Common myeloid progenitor, CD34-positive (primary cell): Measurements from ENCODE around the gene ANKRD42.
A peak's percentile ranks its signal among the peaks of the same experiment; 100 is the strongest.

Experiments used
- CTCF ChIA-PET: fragments of 350-600 bp; sonication (Branson Sonifier 250); formaldehyde crosslinking; loops from one replicate; lab custom pipeline; 2021; ENCODE audit warnings: antibody characterized with exemption; lab: Charles Lee
- POLR2A ChIA-PET: fragments of 350-600 bp; sonication (Branson Sonifier 250); formaldehyde crosslinking; loops from one replicate; lab custom pipeline; 2021; ENCODE audit warnings: antibody characterized with exemption; lab: Charles Lee
- DNase-seq, 3 donors: peaks; one replicate each; pipeline versions ENCODE4 v3.0.0 to v3.0.0-alpha.2; 2013
- H3K27ac ChIP-seq, 2 experiments: 1 replicate in 1 of 2; 2 replicates in 1 of 2; pipeline ENCODE4 v1.7.0; 2013; ENCODE audit warnings: inconsistent platforms in 2 of 2, low read length in 2 of 2, mild to moderate bottlenecking in 2 of 2, low read depth in 1 of 2, moderate library complexity in 1 of 2; ENCODE audit not compliant: severe bottlenecking in 2 of 2, insufficient read depth in 1 of 2, poor library complexity in 1 of 2
- H3K27me3 ChIP-seq, 5 experiments: replicated peaks in 2 of 5; 1 replicate in 3 of 5; 2 replicates in 2 of 5; pipeline versions ENCODE4 v1.6.1 to v1.7.0; 2013; ENCODE audit warnings: low read length in 4 of 5, mild to moderate bottlenecking in 2 of 5, moderate library complexity in 2 of 5, inconsistent platforms in 1 of 5; ENCODE audit not compliant: insufficient read depth in 5 of 5, control insufficient read depth in 4 of 5
- H3K36me3 ChIP-seq, 4 experiments: 1 replicate in 2 of 4; 2 replicates in 2 of 4; pipeline versions ENCODE4 v1.6.1 to v1.7.0; 2013; ENCODE audit warnings: low read length in 3 of 4, control low read depth in 1 of 4, mild to moderate bottlenecking in 1 of 4; ENCODE audit not compliant: control insufficient read depth in 4 of 4, insufficient read depth in 4 of 4
- H3K4me1 ChIP-seq, 4 experiments: 1 replicate in 3 of 4; 2 replicates in 1 of 4; pipeline versions ENCODE4 v1.6.1 to v1.7.1; 2013; ENCODE audit warnings: low read length in 3 of 4, mild to moderate bottlenecking in 3 of 4, control low read depth in 1 of 4, inconsistent platforms in 1 of 4, moderate library complexity in 1 of 4; ENCODE audit not compliant: control insufficient read depth in 4 of 4, insufficient read depth in 4 of 4; ENCODE audit errors: control extremely low read depth in 1 of 4
- H3K4me3 ChIP-seq, 7 experiments: 1 replicate in 4 of 7; 2 replicates in 3 of 7; pipeline versions ENCODE4 v1.5.1 to v1.7.0; 2013; ENCODE audit warnings: mild to moderate bottlenecking in 7 of 7, low read length in 6 of 7, moderate library complexity in 6 of 7, inconsistent platforms in 2 of 7, low read depth in 2 of 7, control low read depth in 1 of 7; ENCODE audit not compliant: insufficient read depth in 4 of 7, control insufficient read depth in 1 of 7; ENCODE audit errors: extremely low read depth in 1 of 7
- H3K9me3 ChIP-seq, 5 experiments: 1 replicate in 4 of 5; 2 replicates in 1 of 5; pipeline versions ENCODE4 v1.6.1 to v1.7.1; 2013; ENCODE audit warnings: low read length in 4 of 5, mild to moderate bottlenecking in 2 of 5, inconsistent platforms in 1 of 5, low read depth in 1 of 5, moderate library complexity in 1 of 5; ENCODE audit not compliant: control insufficient read depth in 4 of 5, insufficient read depth in 2 of 5; ENCODE audit errors: control extremely low read depth in 1 of 5
- WGBS: methylation state at CpG from one replicate; pipeline ENCODE4 v1.1.5; 2013; ENCODE audit not compliant: insufficient coverage; 5-methylcytosine and 5-hydroxymethylcytosine counted together

ANKRD42 gene

DNA sequence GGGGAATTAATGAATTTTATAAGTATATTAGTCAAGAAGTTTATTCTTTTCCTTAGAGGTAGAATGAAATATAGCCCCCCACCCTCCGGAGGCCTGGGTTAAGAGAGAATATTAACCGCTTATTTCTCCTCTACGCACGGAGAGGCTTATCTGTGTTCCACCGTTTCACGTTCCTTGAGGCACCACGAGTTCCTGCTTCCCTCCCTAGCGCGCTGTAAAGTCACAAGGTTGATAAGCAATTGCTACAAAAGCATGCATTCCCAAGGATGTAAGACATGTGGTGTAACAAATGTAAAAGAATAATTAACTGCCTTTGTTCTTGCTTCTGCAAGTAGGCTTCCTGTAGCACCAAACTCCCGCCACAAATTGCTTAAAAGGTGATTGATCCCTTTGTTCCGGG, 1.5 kb upstream of the ANKRD42 start:
- ChIA-PET POLR2A (interaction anchor here (0.6 kb wide), 1 partner anchor 35 kb away, joined by 3 read pairs; the partner anchor contains the start of gene PCF11), CTCF (no interaction called here)
- Histone ChIP-seq H3K27ac (peak overlapping the region; percentile 33 to 98), H3K4me3 (peak overlapping the region in 5 of 7 experiments; percentile 93 to 98 (median 96)), H3K9me3 (no peaks in the 10 kb centered on the region), H3K36me3 (peaks cover 0 to 23% (median 10%) of the 10 kb centered on the region in 4 experiments), H3K4me1 (peaks cover 18 to 35% (median 27%) of the 10 kb centered on the region in 4 experiments), H3K27me3 (no peaks in the 10 kb centered on the region)
- DNase-seq = peak in 1 of 3 donors; percentile 14
- WGBS = 69% methylated on average over 9 of the region's 11 CpGs

DNA sequence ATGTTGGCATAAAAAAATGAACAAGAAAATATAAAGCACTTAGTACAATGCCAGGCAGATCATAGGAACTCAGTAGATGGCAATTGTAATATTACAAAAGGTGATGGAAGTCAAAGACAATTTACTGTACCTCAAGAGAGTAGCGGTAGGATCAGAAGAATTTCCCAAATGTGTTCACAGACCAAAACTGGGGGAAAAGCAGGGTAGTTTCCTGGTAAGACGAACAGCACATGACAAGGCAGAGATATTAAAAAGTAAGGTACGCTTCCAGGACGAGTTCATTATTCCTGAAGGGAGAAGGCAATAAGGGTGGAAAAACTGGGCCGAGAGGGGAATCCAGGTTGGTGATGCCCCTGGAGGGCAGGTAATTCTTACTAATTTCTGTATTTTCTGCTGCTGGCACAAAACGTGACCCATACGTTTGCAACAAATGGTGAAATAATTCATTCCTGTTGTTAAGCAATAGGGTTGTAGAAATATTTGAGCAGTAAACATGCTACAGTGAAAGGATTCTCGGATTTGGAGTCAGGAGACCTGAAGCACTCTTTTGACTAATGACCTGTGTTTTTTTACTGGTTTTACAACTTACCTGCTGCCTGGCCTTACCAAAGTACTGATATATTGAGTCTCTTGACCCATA, 786 bp upstream of the ANKRD42 start:
- Histone ChIP-seq H3K4me3 (peak overlapping the region in 6 of 7 experiments; percentile 93 to 98 (median 96)), H3K9me3 (no peaks in the 10 kb centered on the region), H3K4me1 (peaks cover 18 to 35% (median 27%) of the 10 kb centered on the region in 4 experiments), H3K36me3 (peaks cover 0 to 23% (median 8%) of the 10 kb centered on the region in 4 experiments), H3K27me3 (no peaks in the 10 kb centered on the region), H3K27ac (peak overlapping the region; percentile 95 to 98)
- ChIA-PET CTCF (interaction anchor here (0.7 to 2.1 kb wide), 3 partner anchors 28 to 57 kb away, joined by 3 to 7 read pairs (median 4); no protein-coding TSS in a partner anchor), POLR2A (interaction anchor here (1.4 kb wide), 1 partner anchor 291 kb away, joined by 3 read pairs; the partner anchor contains the start of gene DDIAS)
- 25% methylated on average over 8 of the region's 8 CpGs for WGBS
- DNase-seq = no peak

DNA sequence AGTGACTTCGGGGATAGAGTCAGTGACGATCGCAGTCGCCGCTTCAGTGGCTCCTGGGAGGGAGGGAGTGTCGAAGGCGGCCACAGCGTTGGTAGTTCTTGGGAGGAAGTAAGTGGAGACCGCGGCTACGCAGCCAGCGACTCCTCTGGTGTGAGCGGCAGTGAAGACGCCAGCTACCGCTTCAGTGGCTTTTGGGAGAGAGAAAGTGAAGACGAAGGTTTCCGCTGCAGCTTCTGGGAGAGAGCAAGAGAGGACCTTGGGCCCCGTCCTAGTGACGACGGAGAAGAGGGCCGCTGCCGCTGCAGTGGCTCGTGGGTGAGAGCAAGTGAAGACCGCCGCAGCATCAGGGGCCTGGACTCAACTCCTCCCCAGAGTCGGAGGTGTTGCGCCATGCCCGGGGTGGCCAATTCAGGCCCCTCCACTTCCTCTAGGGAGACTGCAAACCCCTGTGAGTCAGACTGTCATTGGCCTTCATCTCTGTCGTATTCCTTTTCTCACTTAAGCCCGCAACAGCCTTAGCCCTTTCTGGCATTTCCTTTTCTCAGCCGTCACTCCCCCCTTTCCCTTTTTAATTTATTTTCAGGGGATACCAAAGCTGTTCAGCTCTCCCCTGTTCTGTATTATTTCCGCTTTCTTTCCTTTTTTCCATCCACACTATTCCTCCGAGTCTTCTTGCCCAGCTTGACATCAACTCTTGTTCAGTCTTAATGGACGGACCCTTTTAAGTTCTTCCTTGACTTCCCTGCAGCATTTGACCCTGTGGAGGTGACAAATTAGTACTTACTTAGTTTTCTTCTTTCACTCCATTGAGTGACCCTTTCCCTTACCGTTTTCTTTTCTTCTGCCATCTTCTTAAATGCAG, 1.0 kb downstream of the ANKRD42 start:
- Histone ChIP-seq H3K4me1 (peaks cover 18 to 35% (median 27%) of the 10 kb centered on the region in 4 experiments), H3K27ac (peak overlapping the region; percentile 95 to 98), H3K27me3 (no peaks in the 10 kb centered on the region), H3K36me3 (peaks cover 3 to 19% (median 10%) of the 10 kb centered on the region in 4 experiments), H3K4me3 (peak overlapping the region; percentile 90 to 98 (median 95)), H3K9me3 (no peaks in the 10 kb centered on the region)
- ChIA-PET POLR2A (interaction anchor here (1.1 to 1.4 kb wide), 4 partner anchors 34 to 293 kb away, joined by 3 to 4 read pairs (median 4); partner anchors contain the start of genes DDIAS and RAB30), CTCF (interaction anchor here (0.6 to 2.1 kb wide), 4 partner anchors 12 to 57 kb away, joined by 3 to 7 read pairs (median 4); no protein-coding TSS in a partner anchor)
- DNase-seq = peak; percentile 82 to 88 (median 83)
- under 1% methylated on average over 29 of the region's 35 CpGs for WGBS

DNA sequence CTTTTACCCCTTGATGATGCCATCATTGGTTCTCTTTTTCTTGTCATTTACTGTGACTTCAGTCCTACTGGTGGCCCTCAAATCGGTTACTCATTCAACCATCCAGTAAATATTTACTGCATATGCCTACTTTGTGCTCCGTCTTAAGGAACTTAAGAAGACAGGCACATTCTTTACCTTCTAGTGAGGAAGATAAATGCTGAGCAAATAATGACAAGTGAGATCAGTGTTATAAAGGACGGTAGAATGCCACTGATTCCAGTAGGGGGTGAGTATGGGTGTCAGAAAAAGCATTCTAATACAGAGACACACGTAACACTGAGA, 1.6 kb downstream of the ANKRD42 start:
- ChIA-PET CTCF (interaction anchor here (1.3 to 2.1 kb wide), 3 partner anchors 12 to 55 kb away, joined by 3 to 7 read pairs (median 4); no protein-coding TSS in a partner anchor), POLR2A (interaction anchor here (1.1 kb wide), 1 partner anchor 39 kb away, joined by 4 read pairs; no protein-coding TSS in a partner anchor)
- no peaks in the 10 kb centered on the region for H3K9me3 ChIP-seq
- peak overlapping the region in 1 of 2 experiments; percentile 98 for H3K27ac ChIP-seq
- H3K36me3 ChIP-seq = peaks cover 3 to 15% (median 10%) of the 10 kb centered on the region in 4 experiments
- 80% methylated on average over 1 of the region's 4 CpGs for WGBS
- peak overlapping the region in 6 of 7 experiments; percentile 93 to 98 (median 96) for H3K4me3 ChIP-seq
- no peaks in the 10 kb centered on the region for H3K27me3 ChIP-seq
- peaks cover 18 to 35% (median 27%) of the 10 kb centered on the region in 4 experiments for H3K4me1 ChIP-seq
- peak; percentile 12 to 50 (median 31) for DNase-seq

DNA sequence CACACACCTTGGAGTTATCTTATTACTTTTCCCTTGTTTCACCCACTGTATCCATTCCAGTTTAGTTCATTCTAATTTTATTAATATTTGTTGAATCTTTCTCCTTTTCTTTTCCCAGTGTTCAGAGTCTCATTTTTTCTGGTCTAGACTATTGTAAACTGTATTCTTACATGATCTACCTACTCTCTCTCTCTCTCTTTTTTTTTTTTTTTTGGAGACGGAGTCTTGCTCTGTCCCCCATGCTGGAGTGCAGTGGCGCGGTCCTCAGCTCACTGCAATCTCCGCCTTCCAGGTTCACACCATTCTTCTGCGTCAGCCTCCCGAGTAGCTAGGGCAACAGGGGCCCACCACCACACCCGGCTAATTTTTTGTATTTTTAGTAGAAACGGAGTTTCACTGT, 2.1 kb downstream of the ANKRD42 start:
- peaks cover 3 to 13% (median 8%) of the 10 kb centered on the region in 4 experiments for H3K36me3 ChIP-seq
- H3K27ac ChIP-seq = no peak overlapping the region
- peaks cover 18 to 35% (median 27%) of the 10 kb centered on the region in 4 experiments for H3K4me1 ChIP-seq
- no peak for DNase-seq
- peak overlapping the region in 1 of 7 experiments; percentile 93 for H3K4me3 ChIP-seq
- CTCF ChIA-PET = no interaction called here
- H3K27me3 ChIP-seq = no peaks in the 10 kb centered on the region
- POLR2A ChIA-PET = no interaction called here
- H3K9me3 ChIP-seq = no peaks in the 10 kb centered on the region
- 96% methylated on average over 8 of the region's 8 CpGs for WGBS

DNA sequence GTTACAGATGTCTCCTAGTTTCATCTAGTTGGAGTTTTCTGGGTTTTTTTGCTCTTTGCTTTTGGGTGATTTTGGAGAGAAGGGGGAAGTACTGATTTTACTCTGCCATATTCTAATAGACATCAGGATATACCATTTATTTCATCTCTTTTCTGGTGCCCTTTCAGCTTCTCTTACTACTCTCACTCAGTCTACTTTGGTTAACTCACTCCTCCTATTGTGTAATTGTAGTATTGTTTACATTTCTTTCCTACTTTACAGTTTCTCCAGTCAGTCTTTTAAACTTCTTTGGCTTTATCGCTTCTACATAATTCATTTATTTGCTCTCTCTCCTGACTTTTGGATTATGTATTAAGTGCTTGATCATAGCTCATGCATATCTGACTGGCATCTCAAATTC, 6.5 kb downstream of the ANKRD42 start:
- ChIA-PET POLR2A (no interaction called here), CTCF (no interaction called here)
- Histone ChIP-seq H3K4me3 (no peak overlapping the region), H3K36me3 (peaks cover 2 to 4% (median 3%) of the 10 kb centered on the region in 4 experiments), H3K4me1 (peaks cover 4 to 10% (median 7%) of the 10 kb centered on the region in 4 experiments), H3K27me3 (no peaks in the 10 kb centered on the region), H3K27ac (no peak overlapping the region), H3K9me3 (no peaks in the 10 kb centered on the region)
- WGBS = no CpG with 5 or more reads among the region's 1 CpG
- DNase-seq = no peak
